ENCODE data around the gene TNFRSF18.

Gene TNFRSF18

GRCh38 chr1:1199961-1200875, 6.2 kb downstream of the TNFRSF18 start:
- Histone ChIP-seq H3K79me2 (ENCODE audit: insufficient read depth, low read length) (no peaks in the 10 kb centered on the region), H3K9ac (ENCODE audit: low read depth, low read length, poor library complexity, severe bottlenecking) (no peak overlapping the region), H3K4me2 (ENCODE audit: low read depth, low read length, poor library complexity, severe bottlenecking) (no peak overlapping the region), H3K4me1 (ENCODE audit: insufficient read depth, low read length, poor library complexity, severe bottlenecking) (no peaks in the 10 kb centered on the region), H2AFZ (ENCODE audit: low read length) (no peak overlapping the region), H3K9me2 (replicated peaks; ENCODE audit: low read depth, low read length) (no peaks in the 10 kb centered on the region), H3F3A (ENCODE audit: low read depth) (no peaks in the 10 kb centered on the region), H3K9me3 (ENCODE audit: insufficient read depth, low read depth, low read length) (no peaks in the 10 kb centered on the region), H3K27me3 (ENCODE audit: insufficient read depth, low read length, poor library complexity, severe bottlenecking) (no peaks in the 10 kb centered on the region), H4K20me1 (ENCODE audit: insufficient read depth, low read length, poor library complexity, severe bottlenecking) (no peaks in the 10 kb centered on the region), H3K4me3 (ENCODE audit: low read length, poor library complexity, severe bottlenecking) (no peak overlapping the region), H3K36me3 (ENCODE audit: insufficient read depth, low read length) (no peaks in the 10 kb centered on the region)
- TF ChIP-seq EZH2phosphoT487 (IDR thresholded peaks at IDR 0.05; ENCODE audit: borderline replicate concordance) (no peak), CTCF (conservative IDR thresholded peaks at IDR 0.05; ENCODE audit: low read length) (no peak)

- H4K20me1 ChIP-seq (ENCODE audit: insufficient read depth, low read length, poor library complexity, severe bottlenecking), result no peaks in the 10 kb centered on the region
- TF ChIP-seq EZH2phosphoT487 (IDR thresholded peaks at IDR 0.05; ENCODE audit: borderline replicate concordance) (no peak), CTCF (conservative IDR thresholded peaks at IDR 0.05; ENCODE audit: low read length) (no peak)
- no peaks in the 10 kb centered on the region for H3K79me2 ChIP-seq (ENCODE audit: insufficient read depth, low read length)
- no peak overlapping the region for H3K9ac ChIP-seq (ENCODE audit: low read depth, low read length, poor library complexity, severe bottlenecking)
- no peak overlapping the region for H2AFZ ChIP-seq (ENCODE audit: low read length)
- no peak overlapping the region for H3K4me3 ChIP-seq (ENCODE audit: low read length, poor library complexity, severe bottlenecking)
- no peaks in the 10 kb centered on the region for H3K36me3 ChIP-seq (ENCODE audit: insufficient read depth, low read length)
- H3K9me2 ChIP-seq (replicated peaks; ENCODE audit: low read depth, low read length), result no peaks in the 10 kb centered on the region
- H3K27me3 ChIP-seq (ENCODE audit: insufficient read depth, low read length, poor library complexity, severe bottlenecking), result no peaks in the 10 kb centered on the region
- H3K4me1 ChIP-seq (ENCODE audit: insufficient read depth, low read length, poor library complexity, severe bottlenecking), result no peaks in the 10 kb centered on the region
- no peaks in the 10 kb centered on the region for H3F3A ChIP-seq (ENCODE audit: low read depth)
- no peaks in the 10 kb centered on the region for H3K9me3 ChIP-seq (ENCODE audit: insufficient read depth, low read depth, low read length)
- H3K4me2 ChIP-seq (ENCODE audit: low read depth, low read length, poor library complexity, severe bottlenecking), result no peak overlapping the region
Measured at GRCh38 chr1:1199141-1199960, 7.0 kb downstream of the TNFRSF18 start.

GRCh38 chr1:1198423-1199140, 7.8 kb downstream of the TNFRSF18 start:
- Histone ChIP-seq H2AFZ (ENCODE audit: low read length) (no peak overlapping the region), H4K20me1 (ENCODE audit: insufficient read depth, low read length, poor library complexity, severe bottlenecking) (no peaks in the 10 kb centered on the region), H3K27me3 (ENCODE audit: insufficient read depth, low read length, poor library complexity, severe bottlenecking) (no peaks in the 10 kb centered on the region), H3F3A (ENCODE audit: low read depth) (no peaks in the 10 kb centered on the region), H3K9ac (ENCODE audit: low read depth, low read length, poor library complexity, severe bottlenecking) (no peak overlapping the region), H3K9me2 (replicated peaks; ENCODE audit: low read depth, low read length) (no peaks in the 10 kb centered on the region), H3K4me1 (ENCODE audit: insufficient read depth, low read length, poor library complexity, severe bottlenecking) (no peaks in the 10 kb centered on the region), H3K36me3 (ENCODE audit: insufficient read depth, low read length) (no peaks in the 10 kb centered on the region), H3K4me2 (ENCODE audit: low read depth, low read length, poor library complexity, severe bottlenecking) (no peak overlapping the region), H3K9me3 (ENCODE audit: insufficient read depth, low read depth, low read length) (no peaks in the 10 kb centered on the region), H3K79me2 (ENCODE audit: insufficient read depth, low read length) (no peaks in the 10 kb centered on the region), H3K4me3 (ENCODE audit: low read length, poor library complexity, severe bottlenecking) (no peak overlapping the region)
- TF ChIP-seq CTCF (conservative IDR thresholded peaks at IDR 0.05; ENCODE audit: low read length) (no peak), EZH2phosphoT487 (IDR thresholded peaks at IDR 0.05; ENCODE audit: borderline replicate concordance) (no peak)
